ENCODE data around the gene GART. TPM values are rescaled to one million over a fixed set of nuclear protein-coding genes. Genes with fewer than 3 reads are reported as not detected.

The GART gene
- total RNA-seq, 2 donors from 2014 or later, result 55.9 to 65.3 TPM

DNA sequence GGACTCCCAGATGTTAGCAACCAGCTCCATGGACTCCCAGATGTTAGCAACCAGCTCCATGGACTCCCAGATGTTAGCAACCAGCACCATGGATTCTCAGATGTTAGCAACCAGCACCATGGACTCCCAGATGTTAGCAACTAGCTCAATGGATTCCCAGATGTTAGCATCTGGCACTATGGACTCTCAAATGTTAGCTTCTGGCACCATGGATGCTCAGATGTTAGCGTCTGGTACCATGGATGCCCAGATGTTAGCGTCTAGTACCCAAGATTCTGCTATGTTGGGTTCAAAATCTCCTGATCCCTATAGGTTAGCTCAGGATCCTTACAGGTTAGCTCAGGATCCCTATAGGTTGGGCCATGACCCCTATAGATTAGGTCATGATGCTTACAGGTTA, 9.7 kb upstream of the GART start:
- DNase-seq (ENCODE audit: low spot score), result no peak
- TF ChIP-seq POLR2A (IDR thresholded peaks at IDR 0.05), result no peak
- TF ChIP-seq POLR2AphosphoS5 (IDR thresholded peaks at IDR 0.05), result no peak
- TF ChIP-seq, protein P1, sequence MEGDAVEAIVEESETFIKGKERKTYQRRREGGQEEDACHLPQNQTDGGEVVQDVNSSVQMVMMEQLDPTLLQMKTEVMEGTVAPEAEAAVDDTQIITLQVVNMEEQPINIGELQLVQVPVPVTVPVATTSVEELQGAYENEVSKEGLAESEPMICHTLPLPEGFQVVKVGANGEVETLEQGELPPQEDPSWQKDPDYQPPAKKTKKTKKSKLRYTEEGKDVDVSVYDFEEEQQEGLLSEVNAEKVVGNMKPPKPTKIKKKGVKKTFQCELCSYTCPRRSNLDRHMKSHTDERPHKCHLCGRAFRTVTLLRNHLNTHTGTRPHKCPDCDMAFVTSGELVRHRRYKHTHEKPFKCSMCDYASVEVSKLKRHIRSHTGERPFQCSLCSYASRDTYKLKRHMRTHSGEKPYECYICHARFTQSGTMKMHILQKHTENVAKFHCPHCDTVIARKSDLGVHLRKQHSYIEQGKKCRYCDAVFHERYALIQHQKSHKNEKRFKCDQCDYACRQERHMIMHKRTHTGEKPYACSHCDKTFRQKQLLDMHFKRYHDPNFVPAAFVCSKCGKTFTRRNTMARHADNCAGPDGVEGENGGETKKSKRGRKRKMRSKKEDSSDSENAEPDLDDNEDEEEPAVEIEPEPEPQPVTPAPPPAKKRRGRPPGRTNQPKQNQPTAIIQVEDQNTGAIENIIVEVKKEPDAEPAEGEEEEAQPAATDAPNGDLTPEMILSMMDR (IDR thresholded peaks at IDR 0.05), result no peak
- Histone ChIP-seq H3K9me3 (no peaks in the 10 kb centered on the region), H3K27me3 (replicated peaks; ENCODE audit: insufficient read depth) (no peaks in the 10 kb centered on the region), H3K36me3 (peaks cover 26 to 28% of the 10 kb centered on the region in 2 donors), H3K27ac (no peak overlapping the region), H3K4me1 (replicated peaks) (no peaks in the 10 kb centered on the region), H3K4me3 (no peak overlapping the region)
- WGBS, result 100% methylated on average over 2 of the region's 2 CpGs
- intact Hi-C loops (cut with DNase I), result no loop called here

DNA sequence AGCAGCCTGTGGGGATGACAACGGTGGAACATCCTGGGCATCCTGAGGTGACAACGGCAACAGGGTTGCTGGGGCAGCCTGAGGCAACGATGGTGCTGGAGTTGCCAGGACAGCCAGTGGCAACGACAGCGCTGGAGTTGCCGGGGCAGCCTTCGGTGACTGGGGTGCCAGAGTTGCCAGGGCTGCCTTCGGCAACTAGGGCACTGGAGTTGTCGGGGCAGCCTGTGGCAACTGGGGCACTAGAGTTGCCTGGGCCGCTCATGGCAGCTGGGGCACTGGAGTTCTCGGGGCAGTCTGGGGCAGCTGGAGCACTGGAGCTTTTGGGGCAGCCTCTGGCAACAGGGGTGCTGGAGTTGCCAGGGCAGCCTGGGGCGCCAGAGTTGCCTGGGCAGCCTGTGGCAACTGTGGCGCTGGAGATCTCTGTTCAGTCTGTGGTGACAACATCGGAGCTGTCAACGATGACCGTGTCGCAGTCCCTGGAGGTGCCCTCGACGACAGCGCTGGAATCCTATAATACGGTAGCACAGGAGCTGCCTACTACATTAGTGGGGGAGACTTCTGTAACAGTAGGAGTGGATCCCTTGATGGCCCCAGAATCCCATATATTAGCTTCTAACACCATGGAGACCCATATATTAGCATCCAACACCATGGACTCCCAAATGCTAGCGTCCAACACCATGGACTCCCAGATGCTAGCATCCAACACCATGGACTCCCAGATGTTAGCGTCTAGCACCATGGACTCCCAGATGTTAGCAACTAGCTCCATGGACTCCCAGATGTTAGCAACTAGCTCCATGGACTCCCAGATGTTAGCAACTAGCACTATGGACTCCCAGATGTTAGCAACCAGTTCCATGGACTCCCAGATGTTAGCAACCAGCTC, 9.1 kb upstream of the GART start:
- WGBS, result 95% methylated on average over 23 of the region's 23 CpGs
- Histone ChIP-seq H3K4me1 (replicated peaks) (peaks cover 4% of the 10 kb centered on the region), H3K36me3 (peaks cover 26 to 28% of the 10 kb centered on the region in 2 donors), H3K4me3 (no peak overlapping the region), H3K9me3 (no peaks in the 10 kb centered on the region), H3K27me3 (replicated peaks; ENCODE audit: insufficient read depth) (no peaks in the 10 kb centered on the region), H3K27ac (no peak overlapping the region)
- intact Hi-C loops (cut with DNase I), result no loop called here
- no peak for DNase-seq (ENCODE audit: low spot score)
- no peak for TF ChIP-seq POLR2AphosphoS5 (IDR thresholded peaks at IDR 0.05)
- no peak for TF ChIP-seq POLR2A (IDR thresholded peaks at IDR 0.05)
- TF ChIP-seq, protein P1 (IDR thresholded peaks at IDR 0.05), result no peak

DNA sequence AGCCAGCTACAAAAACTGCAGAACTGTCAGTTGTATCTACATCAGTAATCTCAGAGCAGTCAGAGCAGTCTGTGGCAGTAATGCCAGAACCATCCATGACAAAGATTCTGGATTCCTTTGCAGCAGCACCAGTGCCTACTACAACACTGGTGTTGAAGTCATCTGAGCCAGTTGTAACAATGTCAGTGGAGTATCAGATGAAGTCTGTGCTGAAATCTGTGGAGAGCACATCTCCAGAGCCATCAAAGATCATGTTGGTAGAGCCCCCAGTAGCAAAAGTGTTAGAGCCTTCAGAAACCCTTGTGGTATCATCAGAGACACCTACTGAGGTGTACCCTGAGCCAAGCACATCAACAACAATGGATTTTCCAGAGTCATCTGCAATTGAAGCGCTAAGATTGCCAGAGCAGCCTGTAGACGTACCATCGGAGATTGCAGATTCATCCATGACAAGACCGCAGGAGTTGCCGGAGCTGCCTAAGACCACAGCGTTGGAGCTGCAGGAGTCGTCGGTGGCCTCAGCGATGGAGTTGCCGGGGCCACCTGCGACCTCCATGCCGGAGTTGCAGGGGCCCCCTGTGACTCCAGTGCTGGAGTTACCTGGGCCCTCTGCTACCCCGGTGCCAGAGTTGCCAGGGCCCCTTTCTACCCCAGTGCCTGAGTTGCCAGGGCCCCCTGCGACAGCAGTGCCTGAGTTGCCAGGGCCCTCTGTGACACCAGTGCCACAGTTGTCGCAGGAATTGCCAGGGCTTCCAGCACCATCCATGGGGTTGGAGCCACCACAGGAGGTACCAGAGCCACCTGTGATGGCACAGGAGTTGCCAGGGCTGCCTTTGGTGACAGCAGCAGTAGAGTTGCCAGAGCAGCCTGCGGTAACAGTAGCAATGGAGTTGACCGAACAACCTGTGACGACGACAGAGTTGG, 8.2 kb upstream of the GART start:
- Histone ChIP-seq H3K36me3 (peaks cover 26 to 28% of the 10 kb centered on the region in 2 donors), H3K9me3 (no peaks in the 10 kb centered on the region), H3K27ac (no peak overlapping the region), H3K4me3 (no peak overlapping the region), H3K4me1 (replicated peaks) (peaks cover 5% of the 10 kb centered on the region), H3K27me3 (replicated peaks; ENCODE audit: insufficient read depth) (no peaks in the 10 kb centered on the region)
- WGBS, result 98% methylated on average over 8 of the region's 19 CpGs
- no peak for DNase-seq (ENCODE audit: low spot score)
- intact Hi-C loops (cut with DNase I), result no loop called here
- TF ChIP-seq POLR2A (IDR thresholded peaks at IDR 0.05) (no peak), POLR2AphosphoS5 (IDR thresholded peaks at IDR 0.05) (no peak)

DNA sequence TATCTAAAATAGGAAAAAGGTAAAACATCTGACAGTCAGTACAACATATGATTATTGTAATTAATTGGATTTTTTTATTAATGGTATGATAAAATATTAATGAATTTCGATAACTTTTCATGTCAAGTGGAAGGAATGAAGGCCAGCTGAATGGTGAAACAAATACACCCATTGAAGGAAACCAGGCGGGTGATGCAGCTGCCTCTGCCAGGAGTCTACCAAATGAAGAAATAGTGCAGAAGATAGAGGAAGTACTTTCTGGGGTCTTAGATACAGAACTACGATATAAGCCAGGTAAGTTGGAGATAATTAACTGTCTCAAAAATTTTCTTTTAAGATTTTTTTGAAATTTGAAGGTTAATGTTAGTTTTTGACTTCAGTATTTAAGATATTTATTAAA, 4.2 kb upstream of the GART start:
- no peak for TF ChIP-seq POLR2A (IDR thresholded peaks at IDR 0.05)
- TF ChIP-seq, protein P1 (IDR thresholded peaks at IDR 0.05), result no peak
- no peak for TF ChIP-seq POLR2AphosphoS5 (IDR thresholded peaks at IDR 0.05)
- Histone ChIP-seq H3K36me3 (peaks cover 6 to 11% of the 10 kb centered on the region in 2 donors), H3K4me3 (no peak overlapping the region), H3K4me1 (replicated peaks) (peaks cover 5% of the 10 kb centered on the region), H3K9me3 (no peaks in the 10 kb centered on the region), H3K27me3 (replicated peaks; ENCODE audit: insufficient read depth) (no peaks in the 10 kb centered on the region), H3K27ac (no peak overlapping the region)
- no peak for DNase-seq (ENCODE audit: low spot score)
- WGBS, result 66% methylated on average over 3 of the region's 3 CpGs
- intact Hi-C loops (cut with DNase I), result no loop called here
